Activated CD4-positive, alpha-beta T cell treated with anti-CD3 and anti-CD28 coated beads, Interleukin-2, amount 10 ng/mL, durations not matched to agents 7 days and 5 days (primary cell): Measurements from ENCODE around the gene SCEL. TPM values are rescaled to one million over a fixed set of nuclear protein-coding genes. Genes with fewer than 3 reads are reported as not detected.

ENCODE experiments used
- CTCF ChIA-PET: fragments of 350-600 bp; sonication (Branson Sonifier 250); formaldehyde crosslinking; loops from one replicate; lab custom pipeline; 2021; ENCODE audit warnings: antibody characterized with exemption; lab: Charles Lee
- POLR2A ChIA-PET: fragments of 350-600 bp; sonication (Branson Sonifier 250); formaldehyde crosslinking; loops from one replicate; lab custom pipeline; 2021; ENCODE audit warnings: antibody characterized with exemption; lab: Charles Lee
- DNase-seq: peaks from one replicate; pipeline ENCODE4 v3.0.0-alpha.2; 2020
- H3K27ac Mint-ChIP-seq: one replicate; pipeline ENCODE4 v1.8.0; 2021; ENCODE audit warnings: mild to moderate bottlenecking, moderate library complexity, mixed read lengths
- H3K27me3 Mint-ChIP-seq: one replicate; pipeline ENCODE4 v1.8.0; 2021; ENCODE audit warnings: mixed read lengths
- H3K36me3 Mint-ChIP-seq: one replicate; pipeline ENCODE4 v1.8.0; 2021; ENCODE audit warnings: low read depth, mixed read lengths
- H3K4me1 Mint-ChIP-seq: one replicate; pipeline ENCODE4 v1.8.0; 2021; ENCODE audit warnings: mixed read lengths
- H3K4me3 Mint-ChIP-seq: one replicate; pipeline ENCODE4 v1.8.0; 2021; ENCODE audit warnings: mild to moderate bottlenecking, moderate library complexity, mixed read lengths
- H3K9me3 Mint-ChIP-seq: one replicate; pipeline ENCODE4 v1.8.0; 2021; ENCODE audit warnings: mixed read lengths
- total RNA-seq, 2 experiments: library from RNA; stranded (reverse); gene quantifications; one replicate each; pipeline ENCODE4 v1.2.3, GENCODE V29; 2021

The SCEL gene, protein sequence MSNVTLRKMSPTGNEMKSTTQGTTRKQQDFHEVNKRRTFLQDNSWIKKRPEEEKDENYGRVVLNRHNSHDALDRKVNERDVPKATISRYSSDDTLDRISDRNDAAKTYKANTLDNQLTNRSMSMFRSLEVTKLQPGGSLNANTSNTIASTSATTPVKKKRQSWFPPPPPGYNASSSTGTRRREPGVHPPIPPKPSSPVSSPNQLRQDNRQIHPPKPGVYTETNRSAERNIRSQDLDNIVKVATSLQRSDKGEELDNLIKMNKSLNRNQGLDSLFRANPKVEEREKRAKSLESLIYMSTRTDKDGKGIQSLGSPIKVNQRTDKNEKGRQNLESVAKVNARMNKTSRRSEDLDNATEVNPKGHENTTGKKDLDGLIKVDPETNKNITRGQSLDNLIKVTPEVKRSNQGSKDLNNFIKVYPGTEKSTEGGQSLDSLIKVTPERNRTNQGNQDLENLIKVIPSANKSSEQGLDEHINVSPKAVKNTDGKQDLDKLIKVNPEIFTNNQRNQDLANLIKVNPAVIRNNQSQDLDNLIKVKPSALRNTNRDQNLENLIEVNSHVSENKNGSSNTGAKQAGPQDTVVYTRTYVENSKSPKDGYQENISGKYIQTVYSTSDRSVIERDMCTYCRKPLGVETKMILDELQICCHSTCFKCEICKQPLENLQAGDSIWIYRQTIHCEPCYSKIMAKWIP
- total RNA-seq: not detected

GRCh38 chr13:77535448-77535847, at the start of gene SCEL:
Gene SCEL (plus strand): TSS chr13:77535706. CDS start chr13:77555876, 20,170 bp downstream.
- Mint-ChIP-seq H3K27me3 (peaks cover 7% of the 10 kb centered on the region), H3K36me3 (no peaks in the 10 kb centered on the region), H3K9me3 (no peaks in the 10 kb centered on the region), H3K27ac (no peak within 1 kb of the TSS), H3K4me1 (no peaks in the 10 kb centered on the region), H3K4me3 (no peak within 1 kb of the TSS)
- no peak for DNase-seq
- ChIA-PET CTCF (interaction anchor here (2.0 kb wide), 1 partner anchor 10 kb away, joined by 4 read pairs; no protein-coding TSS in a partner anchor), POLR2A (no interaction called here)

DNA sequence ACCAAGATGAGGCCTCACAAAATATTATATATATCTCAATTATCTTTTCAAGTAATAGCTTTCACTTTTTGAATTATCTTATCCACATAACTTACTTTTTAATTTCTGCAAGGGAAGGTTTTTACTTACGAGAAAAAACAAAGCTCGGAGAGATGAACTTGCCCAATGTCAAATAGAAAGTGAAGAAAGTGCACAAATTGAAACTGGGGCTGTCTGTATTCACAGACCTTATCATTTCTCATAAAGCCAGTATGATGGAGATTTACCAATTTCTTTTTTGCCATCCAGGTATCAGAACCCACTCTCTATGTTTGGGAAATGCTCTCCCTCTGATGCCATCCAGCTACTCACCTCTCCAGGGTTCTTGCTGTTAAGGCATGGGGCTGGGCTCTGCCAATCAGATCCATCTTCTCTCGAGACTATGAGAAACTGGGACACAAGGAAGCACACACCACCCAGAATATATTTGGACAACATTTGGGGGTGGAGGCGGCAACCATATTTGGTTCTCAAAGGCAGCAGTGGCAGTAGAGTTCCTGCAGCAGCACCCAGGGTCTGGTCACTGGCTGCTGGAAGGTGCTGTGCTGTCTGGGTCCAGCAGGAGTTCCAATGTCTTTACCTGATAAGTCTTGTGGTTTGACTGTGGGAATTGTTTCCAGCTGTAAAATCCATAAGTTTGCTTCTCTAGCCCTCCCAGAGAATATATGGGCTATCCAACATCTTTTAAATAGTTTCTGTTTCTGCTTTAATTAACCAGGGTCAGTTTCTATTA, 45.8 kb upstream of the SCEL start:
- POLR2A ChIA-PET: no interaction called here
- Mint-ChIP-seq H3K27me3 (no peaks in the 10 kb centered on the region), H3K36me3 (no peaks in the 10 kb centered on the region), H3K27ac (no peak overlapping the region), H3K4me3 (no peak overlapping the region), H3K9me3 (no peaks in the 10 kb centered on the region), H3K4me1 (no peaks in the 10 kb centered on the region)
- no peak for DNase-seq
- CTCF ChIA-PET: no interaction called here

GRCh38 chr13:77492982-77493381, 42.5 kb upstream of the SCEL start:
- H3K4me1 Mint-ChIP-seq: no peaks in the 10 kb centered on the region
- H3K27ac Mint-ChIP-seq: no peak overlapping the region
- no peaks in the 10 kb centered on the region for H3K36me3 Mint-ChIP-seq
- H3K4me3 Mint-ChIP-seq: no peak overlapping the region
- no peak for DNase-seq
- H3K9me3 Mint-ChIP-seq: no peaks in the 10 kb centered on the region
- ChIA-PET POLR2A (no interaction called here), CTCF (interaction anchor here (0.6 to 2.1 kb wide), 4 partner anchors 12 to 200 kb away, joined by 3 to 9 read pairs (median 4); no protein-coding TSS in a partner anchor)
- no peaks in the 10 kb centered on the region for H3K27me3 Mint-ChIP-seq

GRCh38 chr13:77494226-77494625, 41.3 kb upstream of the SCEL start:
- no peak overlapping the region for H3K27ac Mint-ChIP-seq
- H3K4me1 Mint-ChIP-seq: no peaks in the 10 kb centered on the region
- H3K36me3 Mint-ChIP-seq: no peaks in the 10 kb centered on the region
- no peak for DNase-seq
- no peaks in the 10 kb centered on the region for H3K9me3 Mint-ChIP-seq
- CTCF ChIA-PET: interaction anchor here (0.6 to 2.1 kb wide), 2 partner anchors 16 to 80 kb away, joined by 3 to 9 read pairs; no protein-coding TSS in a partner anchor
- no peaks in the 10 kb centered on the region for H3K27me3 Mint-ChIP-seq
- no peak overlapping the region for H3K4me3 Mint-ChIP-seq
- POLR2A ChIA-PET: no interaction called here

- no peak for DNase-seq
- no peaks in the 10 kb centered on the region for H3K9me3 Mint-ChIP-seq
- no peak overlapping the region for H3K4me3 Mint-ChIP-seq
- no peaks in the 10 kb centered on the region for H3K4me1 Mint-ChIP-seq
- ChIA-PET CTCF (no interaction called here), POLR2A (no interaction called here)
- no peaks in the 10 kb centered on the region for H3K36me3 Mint-ChIP-seq
- peaks cover 3% of the 10 kb centered on the region for H3K27me3 Mint-ChIP-seq
- no peak overlapping the region for H3K27ac Mint-ChIP-seq
Observed at GRCh38 chr13:77497350-77497749, 38.2 kb upstream of the SCEL start.

GRCh38 chr13:77497835-77498234, 37.7 kb upstream of the SCEL start:
- H3K4me1 Mint-ChIP-seq: no peaks in the 10 kb centered on the region
- H3K4me3 Mint-ChIP-seq: no peak overlapping the region
- ChIA-PET POLR2A (no interaction called here), CTCF (interaction anchor here (1.2 kb wide), 1 partner anchor 178 kb away, joined by 3 read pairs; no protein-coding TSS in a partner anchor)
- H3K27ac Mint-ChIP-seq: no peak overlapping the region
- no peaks in the 10 kb centered on the region for H3K36me3 Mint-ChIP-seq
- no peaks in the 10 kb centered on the region for H3K9me3 Mint-ChIP-seq
- H3K27me3 Mint-ChIP-seq: peaks cover 3% of the 10 kb centered on the region
- DNase-seq: no peak

GRCh38 chr13:77502104-77502720, 33.3 kb upstream of the SCEL start:
- DNase-seq: no peak
- no peaks in the 10 kb centered on the region for H3K36me3 Mint-ChIP-seq
- POLR2A ChIA-PET: no interaction called here
- peaks cover 3% of the 10 kb centered on the region for H3K27me3 Mint-ChIP-seq
- H3K4me3 Mint-ChIP-seq: no peak overlapping the region
- no peak overlapping the region for H3K27ac Mint-ChIP-seq
- no peaks in the 10 kb centered on the region for H3K9me3 Mint-ChIP-seq
- H3K4me1 Mint-ChIP-seq: no peaks in the 10 kb centered on the region
- CTCF ChIA-PET: interaction anchor here (1.0 to 1.9 kb wide), 2 partner anchors 11 to 25 kb away, joined by 3 to 4 read pairs; no protein-coding TSS in a partner anchor

GRCh38 chr13:77503398-77503797, 32.1 kb upstream of the SCEL start:
- H3K4me3 Mint-ChIP-seq: no peak overlapping the region

DNA sequence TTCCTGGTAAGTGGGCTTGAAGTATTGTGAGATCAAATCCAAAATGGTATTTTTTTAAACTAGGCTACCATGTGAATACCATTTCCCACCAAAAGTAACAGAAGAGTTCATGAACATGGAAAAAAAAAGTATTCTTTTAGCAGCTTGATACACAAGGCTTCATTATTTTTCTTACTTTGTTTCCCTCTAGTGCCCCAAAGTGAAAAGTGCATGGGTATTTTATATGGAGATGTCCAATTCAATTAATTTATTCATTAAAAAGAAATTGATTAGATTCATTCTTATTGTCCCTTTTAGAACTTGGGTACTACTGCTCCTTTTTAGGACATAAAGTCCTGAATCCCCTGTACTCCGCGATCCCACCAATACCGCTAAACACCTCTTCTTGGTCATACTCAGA, 28.6 kb upstream of the SCEL start:
- ChIA-PET POLR2A (interaction anchor here (0.6 to 0.7 kb wide), 2 partner anchors 479 to 488 kb away, joined by 3 to 5 read pairs; no protein-coding TSS in a partner anchor), CTCF (no interaction called here)

More at GRCh38 chr13:77503398-77503797, 32.1 kb upstream of the SCEL start:
- CTCF ChIA-PET: no interaction called here
- Mint-ChIP-seq H3K36me3 (no peaks in the 10 kb centered on the region), H3K4me1 (no peaks in the 10 kb centered on the region), H3K27ac (no peak overlapping the region), H3K9me3 (no peaks in the 10 kb centered on the region), H3K27me3 (peaks cover 3% of the 10 kb centered on the region)
- DNase-seq: no peak
- POLR2A ChIA-PET: no interaction called here

GRCh38 chr13:77507931-77508776, 27.4 kb upstream of the SCEL start:
- Mint-ChIP-seq H3K9me3 (no peaks in the 10 kb centered on the region), H3K27me3 (no peaks in the 10 kb centered on the region), H3K4me3 (no peak overlapping the region), H3K36me3 (no peaks in the 10 kb centered on the region), H3K27ac (no peak overlapping the region), H3K4me1 (peaks cover 11% of the 10 kb centered on the region)
- POLR2A ChIA-PET: no interaction called here
- DNase-seq: no peak
- CTCF ChIA-PET: interaction anchor here (0.6 kb wide), 2 partner anchors 230 to 490 kb away, joined by 3 to 5 read pairs; no protein-coding TSS in a partner anchor

More for the DNA sequence above, 28.6 kb upstream of the SCEL start:
- Mint-ChIP-seq H3K36me3 (no peaks in the 10 kb centered on the region), H3K9me3 (no peaks in the 10 kb centered on the region), H3K4me1 (peaks cover 11% of the 10 kb centered on the region), H3K27me3 (no peaks in the 10 kb centered on the region), H3K27ac (no peak overlapping the region), H3K4me3 (no peak overlapping the region)
- no peak for DNase-seq

GRCh38 chr13:77508959-77509620, 26.4 kb upstream of the SCEL start:
- H3K4me1 Mint-ChIP-seq: peaks cover 11% of the 10 kb centered on the region
- no peak for DNase-seq
- ChIA-PET POLR2A (no interaction called here), CTCF (no interaction called here)
- no peaks in the 10 kb centered on the region for H3K36me3 Mint-ChIP-seq
- H3K4me3 Mint-ChIP-seq: no peak overlapping the region
- no peaks in the 10 kb centered on the region for H3K27me3 Mint-ChIP-seq
- H3K9me3 Mint-ChIP-seq: no peaks in the 10 kb centered on the region
- H3K27ac Mint-ChIP-seq: no peak overlapping the region
